ENCODE measurements around the gene ST6GAL1.
"Not testable (repeated sequence)": the region's sequence is repeated elsewhere in the genome, so short reads cannot be mapped to it uniquely, and the experiment has no call there.

The ST6GAL1 gene

DNA sequence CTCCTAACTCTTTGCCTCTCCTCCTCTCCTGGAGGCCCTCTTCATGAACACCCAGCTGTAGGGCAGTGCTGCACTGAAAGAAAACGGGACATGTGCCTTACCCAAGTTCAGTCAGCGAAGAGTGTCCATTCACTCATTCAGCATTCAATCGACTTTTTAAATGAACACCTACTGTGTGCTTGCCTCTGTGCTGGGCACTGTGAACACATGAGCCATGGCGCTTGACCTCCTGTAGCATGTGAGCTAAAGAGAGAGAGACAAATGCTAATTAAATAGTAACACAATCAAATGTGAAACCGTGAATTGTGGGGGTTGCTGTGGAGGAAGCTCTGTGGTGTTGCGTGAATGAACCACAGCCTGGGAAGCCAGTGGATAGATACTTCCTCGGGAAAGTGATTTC is 43.4 kb downstream of the ST6GAL1 start:
- no peak for DNase-seq

GRCh38 chr3:186974824-186975313 is 44.5 kb downstream of the ST6GAL1 start:
- DNase-seq = no peak

DNA sequence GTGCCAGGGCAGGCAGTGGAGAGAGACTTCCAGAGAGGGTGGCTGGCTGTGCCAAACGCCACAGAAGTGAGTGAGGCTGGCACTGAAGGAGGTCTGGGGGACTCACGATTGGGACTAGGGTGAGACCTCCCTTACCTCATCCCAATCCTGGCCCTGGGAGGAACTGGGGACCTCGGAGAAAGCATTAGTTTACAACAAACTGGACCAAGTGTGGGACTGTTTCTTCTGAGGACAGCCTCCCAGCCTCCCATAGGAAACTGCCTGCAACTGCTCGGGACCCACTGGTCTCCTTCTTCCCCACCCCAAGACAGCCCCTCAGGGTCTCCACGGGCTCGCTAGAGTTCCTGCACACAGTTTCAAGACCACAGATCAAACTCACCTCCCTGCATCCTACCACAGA is 45.4 kb downstream of the ST6GAL1 start:
- no peak for DNase-seq

- no peak for DNase-seq
Observed at GRCh38 chr3:186976837-186977750, 46.8 kb downstream of the ST6GAL1 start.

DNA sequence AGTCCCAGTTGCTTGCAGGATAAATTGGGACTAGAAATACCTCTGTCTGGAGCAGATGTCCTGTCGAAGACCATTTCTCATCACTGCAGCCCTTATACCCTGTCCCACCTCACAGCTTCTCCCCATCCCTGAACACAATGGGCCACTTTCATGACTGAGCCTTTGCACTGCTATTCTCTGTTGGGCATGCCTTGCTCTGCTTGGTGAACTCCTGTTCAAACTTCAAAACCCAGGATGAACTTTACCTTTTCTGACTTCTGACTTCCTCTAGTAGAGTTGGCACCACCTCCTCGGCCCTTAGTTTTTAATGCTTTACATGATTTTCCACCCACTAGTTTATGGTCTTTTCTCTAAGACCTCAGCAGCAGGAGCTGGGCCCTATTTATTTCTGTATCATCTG is 48.4 kb downstream of the ST6GAL1 start:
- no peak for DNase-seq

DNA sequence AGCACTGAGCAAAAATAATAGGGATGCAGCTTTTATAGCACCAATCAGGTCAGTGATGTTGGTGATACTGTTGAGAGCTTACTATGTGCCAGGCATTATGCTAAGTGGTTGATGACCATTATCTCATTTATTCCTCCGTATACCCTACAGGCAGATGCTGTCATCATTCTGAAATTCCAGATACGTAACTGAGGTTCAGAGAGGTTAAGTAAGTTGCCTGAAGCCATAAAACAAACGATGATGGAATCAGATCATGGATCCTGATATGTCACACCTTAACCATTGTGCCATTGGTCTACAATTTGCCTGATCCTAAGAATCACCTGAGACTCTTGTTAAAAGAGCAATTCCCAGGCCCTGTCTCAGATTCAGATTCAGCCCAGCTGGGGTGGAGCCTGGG is 49.5 kb downstream of the ST6GAL1 start:
- no peak for DNase-seq

- DNase-seq = no peak
Observed at GRCh38 chr3:186980989-186981388, 50.7 kb downstream of the ST6GAL1 start.

- no peak for DNase-seq
Observed at GRCh38 chr3:186983659-186984058, 53.3 kb downstream of the ST6GAL1 start.

DNA sequence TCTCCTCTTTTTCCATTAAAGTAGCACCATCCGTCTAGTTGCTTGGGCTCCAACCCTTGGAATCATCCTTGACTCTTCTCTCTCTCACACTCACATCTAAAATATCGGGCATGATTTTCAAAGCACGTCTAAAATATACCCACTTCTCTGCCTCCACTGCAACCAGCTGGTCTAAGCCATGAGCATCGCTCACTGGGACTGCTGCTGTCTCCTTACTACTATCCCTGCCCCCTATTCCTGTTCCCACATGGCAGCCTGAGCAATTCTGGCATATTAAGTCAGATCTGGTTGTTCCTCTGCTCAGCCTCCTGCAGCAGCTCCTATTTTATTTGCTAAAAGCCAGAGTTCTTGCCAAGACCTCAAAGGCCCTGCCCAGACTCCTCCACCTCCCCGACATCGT is 53.7 kb downstream of the ST6GAL1 start:
- DNase-seq = no peak

DNA sequence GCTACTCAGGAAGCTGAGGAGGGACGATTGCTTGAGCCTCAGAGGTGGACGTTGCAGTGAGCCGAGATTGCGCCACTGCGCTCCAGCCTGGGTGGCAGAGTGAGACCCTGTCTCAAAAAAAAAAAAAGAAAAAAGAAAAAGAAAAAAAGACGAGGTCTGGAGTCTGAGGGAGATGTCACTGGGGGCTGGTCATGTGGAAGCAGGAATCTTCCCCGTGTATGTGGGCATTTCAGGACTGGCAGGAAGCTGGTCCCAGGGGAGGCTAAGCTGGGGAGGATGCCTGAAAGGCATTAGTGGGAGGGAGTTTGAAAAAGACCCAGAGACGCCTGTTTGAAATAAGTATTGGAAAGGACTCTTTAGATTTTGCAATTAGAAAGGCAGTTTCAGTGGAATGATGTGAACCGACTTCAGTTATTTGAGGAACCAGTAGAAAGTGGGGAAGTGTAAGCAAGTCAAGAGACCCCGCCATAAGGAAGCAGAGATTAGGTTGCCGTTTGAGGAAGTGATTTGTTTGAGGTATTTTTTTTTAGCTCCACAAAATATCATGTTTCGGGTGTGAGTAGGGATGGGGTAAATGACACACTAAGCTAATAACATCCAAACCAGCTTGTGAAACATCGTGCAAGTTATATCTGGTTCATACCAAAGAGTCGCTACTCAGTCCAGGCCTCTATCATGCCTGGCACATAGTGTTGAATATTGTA is 55.5 kb downstream of the ST6GAL1 start:
- DNase-seq = peak; percentile 62 to 81 (median 76)

DNA sequence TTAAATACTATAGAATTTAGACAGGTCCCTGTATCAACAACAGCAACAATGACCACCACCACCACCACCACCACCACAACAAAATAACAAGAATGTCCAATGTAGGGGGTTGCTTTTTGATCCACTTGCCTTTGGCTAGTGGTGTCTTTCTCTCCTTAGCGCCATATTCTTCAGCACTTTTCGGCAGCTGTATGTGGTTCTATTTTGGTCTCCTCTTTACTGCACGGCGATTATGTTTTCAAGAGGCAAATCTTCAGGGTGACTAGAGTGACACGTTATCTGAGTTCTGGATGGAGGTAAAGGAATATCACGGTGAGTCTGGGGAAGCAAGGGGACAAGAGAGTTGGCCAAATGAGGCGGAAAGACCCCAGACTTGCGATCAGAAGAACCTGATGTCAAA is 56.1 kb downstream of the ST6GAL1 start:
- DNase-seq = no peak

GRCh38 chr3:186986816-186987215 is 56.5 kb downstream of the ST6GAL1 start:
- peak; percentile 38 to 65 (median 63) for DNase-seq

- DNase-seq = no peak
Observed at GRCh38 chr3:186988806-186989205, 58.5 kb downstream of the ST6GAL1 start.

DNA sequence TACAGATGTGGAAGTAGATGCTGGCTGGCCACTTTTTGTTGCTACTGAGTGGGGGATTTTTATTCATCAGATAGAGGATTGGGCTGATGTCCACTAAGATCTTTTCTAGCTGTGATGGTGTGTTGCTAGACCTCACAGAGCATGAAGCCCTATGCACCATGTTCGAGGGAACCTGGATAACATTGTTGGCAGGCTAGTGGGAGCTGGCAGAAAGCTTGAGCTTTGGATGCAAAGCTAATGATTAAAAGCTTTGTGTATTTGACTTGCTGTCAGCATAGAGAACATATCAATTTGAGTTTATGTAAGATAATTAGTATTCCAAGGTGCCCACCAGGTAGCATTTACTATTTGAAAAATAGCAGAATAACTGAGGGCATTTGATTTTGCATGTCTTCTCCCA is 59.1 kb downstream of the ST6GAL1 start:
- no peak for DNase-seq

GRCh38 chr3:186990277-186990676 is 60.0 kb downstream of the ST6GAL1 start:
- no peak for DNase-seq

DNA sequence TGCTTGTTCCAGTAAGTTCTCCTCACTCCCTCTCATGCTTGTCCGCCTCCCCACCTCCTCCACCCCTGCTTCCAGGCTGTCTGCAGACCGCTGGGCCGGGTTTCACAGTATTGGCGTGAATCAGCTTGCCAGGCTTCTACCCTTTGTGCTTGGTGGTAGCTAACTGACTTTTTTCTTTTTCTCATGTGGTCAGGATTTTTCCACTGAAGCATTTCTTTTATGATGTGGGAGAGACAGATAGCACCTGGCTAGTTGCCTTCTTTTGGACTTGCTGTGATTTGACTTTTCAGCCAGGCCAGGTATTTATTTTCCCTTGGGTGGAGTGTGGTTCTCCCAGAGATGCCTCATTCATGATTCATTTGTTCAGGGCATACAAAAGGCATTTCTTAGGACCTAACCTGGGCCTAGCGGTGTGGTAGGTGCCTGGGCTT is 60.6 kb downstream of the ST6GAL1 start:
- peak in 1 of 3 donors; percentile 37 for DNase-seq

- no peak for DNase-seq
Observed at GRCh38 chr3:186991470-186991869, 61.1 kb downstream of the ST6GAL1 start.

- DNase-seq = not testable (repeated sequence)
Observed at GRCh38 chr3:186992096-186992495, 61.8 kb downstream of the ST6GAL1 start.

- DNase-seq = no peak
Observed at GRCh38 chr3:186993210-186993782, 63.0 kb downstream of the ST6GAL1 start.

DNA sequence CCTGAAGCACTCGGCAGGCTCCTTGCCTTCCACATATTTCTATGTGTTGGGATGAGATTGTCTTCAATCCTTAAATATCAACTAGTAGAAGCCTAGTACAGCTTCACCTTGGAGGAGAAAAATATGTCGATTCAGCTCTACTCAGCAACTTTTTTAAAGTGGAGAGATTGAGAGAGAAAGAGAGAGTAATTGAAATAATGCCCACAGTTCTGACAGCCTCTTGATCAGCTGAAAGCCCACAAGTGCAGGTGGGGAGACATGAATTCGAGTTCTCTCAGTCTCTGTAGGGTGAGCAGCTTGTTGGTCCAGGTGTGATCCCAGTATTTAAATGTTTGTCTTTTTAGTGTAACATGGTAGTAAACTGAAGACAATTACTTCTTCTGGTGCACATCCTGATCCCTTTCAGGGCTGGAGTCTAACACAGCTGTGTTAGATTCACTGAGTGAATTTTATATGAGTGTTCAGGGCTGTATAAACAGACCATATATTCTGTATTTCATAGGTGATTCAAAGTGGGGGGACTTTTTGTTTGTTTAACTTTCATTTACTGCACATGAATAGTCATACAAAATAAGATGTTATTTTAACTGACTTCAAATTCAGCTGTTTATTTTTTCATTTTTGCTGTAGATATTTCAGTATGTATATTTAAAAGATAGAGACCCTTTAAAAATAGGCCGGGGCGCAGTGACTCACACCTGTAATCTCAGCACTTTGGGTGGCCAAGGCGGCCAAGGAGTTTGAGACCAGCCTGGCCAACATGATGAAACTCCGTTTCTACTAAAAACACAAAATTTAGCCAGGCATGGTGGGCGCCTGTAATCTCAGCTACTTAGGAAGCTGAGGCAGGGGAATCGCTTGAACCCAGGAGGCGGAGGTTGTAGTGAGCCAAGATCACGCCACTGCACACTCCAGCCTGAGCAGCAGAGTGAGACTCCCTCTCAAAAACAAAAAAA is 64.0 kb downstream of the ST6GAL1 start:
- DNase-seq = no peak

DNA sequence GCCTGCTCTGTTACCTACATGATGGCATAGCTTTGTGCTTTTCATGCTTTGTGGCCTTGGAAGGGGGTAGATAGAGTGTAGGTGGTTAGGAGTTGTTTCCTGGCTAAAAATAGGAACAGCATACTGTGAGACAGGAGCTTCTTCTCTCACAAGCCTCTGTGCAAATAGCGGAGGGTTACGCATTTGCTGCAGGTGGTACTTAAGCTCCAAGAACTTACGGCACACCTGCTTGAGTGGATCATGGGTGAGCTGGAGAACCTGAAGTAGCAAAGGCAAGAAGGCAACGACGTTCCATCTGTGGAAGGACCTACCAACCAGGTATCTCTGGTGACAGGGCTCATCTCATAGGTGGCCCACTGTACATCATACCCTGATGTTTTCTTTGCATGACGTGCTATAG is 66.0 kb downstream of the ST6GAL1 start:
- DNase-seq = no peak

GRCh38 chr3:186997061-186997460 is 66.7 kb downstream of the ST6GAL1 start:
- DNase-seq = peak in 2 of 3 donors; percentile 44 to 51
